Spleen (tissue), 7 donors: Measurements from ENCODE around the gene MED28.

Source experiments
- CTCF ChIP-seq, 11 experiments: fragments of 200-600 bp in 7 of 11; fragments of 450-650 bp in 4 of 11; sonication (generic) in 4 of 11; IDR thresholded peaks in 8 of 11; conservative IDR thresholded peaks in 3 of 11; 1 replicate in 7 of 11; 2 replicates in 4 of 11; pipeline versions ENCODE4 v1.4.0 to v1.8.0; 2016 to 2021; ENCODE audit warnings: antibody characterized with exemption in 11 of 11, inconsistent platforms in 4 of 11, mild to moderate bottlenecking in 1 of 11
- POLR2A ChIP-seq, 3 donors: fragments of 450-650 bp; IDR thresholded peaks; one replicate each; pipeline ENCODE4 v1.5.1; 2017; ENCODE audit warnings: antibody characterized with exemption in 3 of 3, mild to moderate bottlenecking in 1 of 3
- POLR2AphosphoS5 ChIP-seq, 3 donors: sonication (generic); formaldehyde crosslinking; IDR thresholded peaks; one replicate each; pipeline ENCODE4 v1.5.1; 2017; ENCODE audit warnings: antibody characterized with exemption in 3 of 3
- donor health status: DM: no; HTN: no; CAD: no; lungs with moderate emphysema.
- donor health status: DM: no; HTN: no; CAD: no.
- donor health status: DM: no; HTN: no; CAD: no.

- TF ChIP-seq POLR2A (IDR thresholded peaks at IDR 0.05) (no peak), CTCF (IDR thresholded peaks at IDR 0.05 in 8 of 11, conservative IDR thresholded peaks at IDR 0.05 in 3 of 11) (no peak), POLR2AphosphoS5 (IDR thresholded peaks at IDR 0.05) (no peak)
Observed at GRCh38 chr4:17589355-17589754, 25.1 kb upstream of the MED28 start.
